ENCODE measurements around the gene ZBTB40. TPM values are rescaled to one million over a fixed set of nuclear protein-coding genes. Genes with fewer than 3 reads are reported as not detected.

Gene ZBTB40
- total RNA-seq, 1 experiment from 2014 or later, result 11.1 TPM

DNA sequence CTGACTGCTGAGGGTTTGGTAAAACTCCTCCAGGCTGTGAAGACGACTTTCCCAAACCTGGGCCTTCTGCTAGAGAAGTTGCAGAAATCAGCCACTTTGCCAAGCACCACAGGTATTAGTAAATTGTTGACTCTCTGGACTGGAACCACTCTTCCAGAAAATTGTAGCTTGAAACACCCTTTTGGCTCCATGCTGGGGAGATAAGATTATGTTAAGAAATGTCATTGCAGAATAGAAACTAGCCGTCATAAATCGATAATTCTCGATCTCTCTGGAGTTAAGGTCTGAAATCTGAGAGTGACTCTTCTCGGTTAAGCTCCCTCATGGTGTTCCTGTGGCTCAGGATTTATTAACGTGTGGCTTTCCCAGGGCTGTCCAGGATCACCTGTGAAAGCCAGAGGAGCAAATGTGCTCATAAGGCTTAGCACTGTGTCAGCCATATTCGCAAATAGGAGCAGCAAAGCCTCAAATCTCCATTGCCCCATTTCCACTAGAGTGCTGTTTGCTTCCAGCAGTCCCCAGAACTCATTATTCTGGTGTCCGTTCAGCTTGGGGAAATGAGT, 54.6 kb downstream of the ZBTB40 start:
- H3K9me2 ChIP-seq (replicated peaks; ENCODE audit: insufficient read depth, low read length), result no peaks in the 10 kb centered on the region
- no peaks in the 10 kb centered on the region for H3K9me3 ChIP-seq (ENCODE audit: low read length)
- H3K36me3 ChIP-seq (ENCODE audit: insufficient read depth, low read length), result peaks cover 5% of the 10 kb centered on the region; the same call in 1 of the 2 replicates

DNA sequence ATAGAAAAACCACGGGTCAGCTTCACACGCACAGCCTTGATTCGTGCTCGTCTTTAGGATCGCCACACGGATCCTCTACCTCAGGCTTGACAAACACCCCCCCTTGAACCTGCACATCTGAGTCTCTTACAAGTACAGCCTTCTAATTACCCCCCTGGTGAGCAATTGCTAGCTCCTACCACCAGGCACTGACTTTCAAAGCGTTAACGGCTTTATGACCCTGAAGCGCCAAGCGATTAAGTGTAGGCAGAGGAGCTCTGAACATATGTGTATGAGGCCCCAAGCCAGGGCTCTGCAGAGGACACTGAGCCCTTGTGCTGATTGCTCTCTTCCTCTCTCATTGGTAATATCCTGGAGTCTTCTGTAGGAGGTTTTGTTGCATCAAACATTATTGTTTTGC, 55.9 kb downstream of the ZBTB40 start:
- H3K27me3 ChIP-seq (ENCODE audit: low read length), result no peaks in the 10 kb centered on the region
- H3K4me1 ChIP-seq (ENCODE audit: low read length), result 0 out of 2 replicates have a peak, but pooled peaks cover 4% of the 10 kb centered on the region
- H3K4me3 ChIP-seq (ENCODE audit: low read length), result no peak overlapping the region
- no peaks in the 10 kb centered on the region for H3K9me3 ChIP-seq (ENCODE audit: low read length)
- H3K36me3 ChIP-seq (ENCODE audit: insufficient read depth, low read length), result peaks cover 10% of the 10 kb centered on the region; the same call in 1 of the 2 replicates
- no peaks in the 10 kb centered on the region for H4K20me1 ChIP-seq (ENCODE audit: insufficient read depth, low read depth, low read length)
- H3K9ac ChIP-seq (ENCODE audit: low read length), result no peak overlapping the region
- no peaks in the 10 kb centered on the region for H3K79me2 ChIP-seq (ENCODE audit: low read length)
- DNase-seq, result no peak
- no peak overlapping the region for H3K27ac ChIP-seq (ENCODE audit: low read length)
- no peak overlapping the region for H3K4me2 ChIP-seq (ENCODE audit: low read depth, low read length, poor library complexity, severe bottlenecking)
- H3K9me2 ChIP-seq (replicated peaks; ENCODE audit: insufficient read depth, low read length), result no peaks in the 10 kb centered on the region
- H2AFZ ChIP-seq (ENCODE audit: low read length), result no peak overlapping the region

More for the DNA sequence above, 54.6 kb downstream of the ZBTB40 start:
- no peak overlapping the region for H2AFZ ChIP-seq (ENCODE audit: low read length)
- H3K27me3 ChIP-seq (ENCODE audit: low read length), result no peaks in the 10 kb centered on the region
- H3K4me3 ChIP-seq (ENCODE audit: low read length), result no peak overlapping the region
- no peak overlapping the region for H3K4me2 ChIP-seq (ENCODE audit: low read depth, low read length, poor library complexity, severe bottlenecking)
- H3K4me1 ChIP-seq (ENCODE audit: low read length), result 0 out of 2 replicates have a peak, but pooled peaks cover 4% of the 10 kb centered on the region
- H3K27ac ChIP-seq (ENCODE audit: low read length), result no peak overlapping the region
- H3K9ac ChIP-seq (ENCODE audit: low read length), result no peak overlapping the region
- H3K79me2 ChIP-seq (ENCODE audit: low read length), result no peaks in the 10 kb centered on the region
- DNase-seq, result no peak
- no peaks in the 10 kb centered on the region for H4K20me1 ChIP-seq (ENCODE audit: insufficient read depth, low read depth, low read length)

DNA sequence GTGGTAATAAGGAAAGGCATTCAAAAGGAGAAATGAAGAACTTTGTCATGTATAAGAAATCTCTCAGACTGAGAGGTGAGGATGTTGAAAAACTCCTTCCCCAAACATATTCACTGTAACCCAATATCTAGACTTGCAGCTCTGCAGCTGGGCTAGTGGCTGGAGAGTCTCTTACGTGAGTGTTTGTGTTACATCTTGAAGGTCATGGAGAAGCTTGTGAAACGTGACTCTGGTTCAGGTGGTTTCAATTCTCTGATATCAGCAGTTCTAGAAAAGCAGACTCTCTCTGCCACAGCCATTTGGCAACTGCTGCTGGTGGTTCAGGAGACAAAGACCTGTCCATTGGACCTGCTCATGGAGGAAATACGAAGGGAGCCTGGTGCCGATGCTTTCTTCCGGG, 56.7 kb downstream of the ZBTB40 start:
- Histone ChIP-seq H2AFZ (ENCODE audit: low read length) (no peak overlapping the region), H3K36me3 (ENCODE audit: insufficient read depth, low read length) (peaks cover 10% of the 10 kb centered on the region; the same call in 1 of the 2 replicates), H3K79me2 (ENCODE audit: low read length) (no peaks in the 10 kb centered on the region), H3K9ac (ENCODE audit: low read length) (no peak overlapping the region), H3K9me3 (ENCODE audit: low read length) (no peaks in the 10 kb centered on the region), H3K4me3 (ENCODE audit: low read length) (no peak overlapping the region), H4K20me1 (ENCODE audit: insufficient read depth, low read depth, low read length) (no peaks in the 10 kb centered on the region), H3K4me1 (ENCODE audit: low read length) (0 out of 2 replicates have a peak, but pooled peaks cover 4% of the 10 kb centered on the region), H3K4me2 (ENCODE audit: low read depth, low read length, poor library complexity, severe bottlenecking) (no peak overlapping the region), H3K27ac (ENCODE audit: low read length) (no peak overlapping the region), H3K27me3 (ENCODE audit: low read length) (no peaks in the 10 kb centered on the region), H3K9me2 (replicated peaks; ENCODE audit: insufficient read depth, low read length) (no peaks in the 10 kb centered on the region)
- no peak for DNase-seq

DNA sequence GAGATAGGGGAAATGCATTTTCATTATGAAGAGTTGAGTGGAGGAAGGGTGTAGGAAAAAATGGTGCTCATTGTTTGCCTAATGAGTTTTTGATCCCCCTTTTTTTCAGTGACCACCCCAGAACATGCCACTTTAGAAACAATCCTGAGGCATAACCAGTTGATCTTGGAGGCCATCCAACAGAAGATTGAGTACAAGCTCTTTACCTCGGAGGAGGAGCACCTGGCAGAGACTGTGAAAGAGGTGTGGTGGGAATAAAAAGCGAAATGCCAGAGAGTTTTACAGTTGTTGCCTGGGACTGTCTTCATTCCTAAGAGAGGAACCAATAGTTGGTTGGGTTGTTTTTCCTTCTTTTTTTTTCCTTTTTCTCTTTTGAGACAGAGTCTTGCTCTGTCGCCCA, 57.3 kb downstream of the ZBTB40 start:
- no peak overlapping the region for H2AFZ ChIP-seq (ENCODE audit: low read length)
- no peak for DNase-seq
- no peaks in the 10 kb centered on the region for H3K9me3 ChIP-seq (ENCODE audit: low read length)
- no peaks in the 10 kb centered on the region for H3K27me3 ChIP-seq (ENCODE audit: low read length)
- no peaks in the 10 kb centered on the region for H4K20me1 ChIP-seq (ENCODE audit: insufficient read depth, low read depth, low read length)
- no peaks in the 10 kb centered on the region for H3K79me2 ChIP-seq (ENCODE audit: low read length)
- H3K36me3 ChIP-seq (ENCODE audit: insufficient read depth, low read length), result peaks cover 10% of the 10 kb centered on the region; the same call in 1 of the 2 replicates
- H3K9me2 ChIP-seq (replicated peaks; ENCODE audit: insufficient read depth, low read length), result no peaks in the 10 kb centered on the region
- H3K4me3 ChIP-seq (ENCODE audit: low read length), result no peak overlapping the region
- H3K4me1 ChIP-seq (ENCODE audit: low read length), result no peaks in the 10 kb centered on the region
- H3K4me2 ChIP-seq (ENCODE audit: low read depth, low read length, poor library complexity, severe bottlenecking), result no peak overlapping the region
- H3K9ac ChIP-seq (ENCODE audit: low read length), result no peak overlapping the region
- no peak overlapping the region for H3K27ac ChIP-seq (ENCODE audit: low read length)

DNA sequence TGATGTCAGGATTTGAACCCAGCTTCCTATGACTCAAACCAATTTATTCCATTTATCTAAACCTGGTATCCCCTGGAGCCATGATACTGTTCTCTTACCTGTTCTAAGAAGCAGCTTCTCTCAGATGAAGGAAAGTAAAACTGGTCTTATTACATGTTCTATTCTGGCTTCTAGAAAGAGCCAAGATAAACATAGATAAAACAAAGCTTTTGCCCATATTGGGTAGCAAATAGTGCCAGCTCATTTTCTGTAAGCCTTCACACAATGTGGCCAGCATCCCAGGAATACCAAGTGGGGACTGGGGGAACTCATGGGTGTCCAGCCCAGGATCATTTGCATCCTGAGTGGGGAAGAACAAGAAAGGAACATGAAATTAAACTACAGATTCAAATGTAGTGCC, 58.2 kb downstream of the ZBTB40 start:
- no peaks in the 10 kb centered on the region for H3K9me2 ChIP-seq (replicated peaks; ENCODE audit: insufficient read depth, low read length)
- no peaks in the 10 kb centered on the region for H3K4me1 ChIP-seq (ENCODE audit: low read length)
- no peaks in the 10 kb centered on the region for H3K79me2 ChIP-seq (ENCODE audit: low read length)
- no peak overlapping the region for H3K4me2 ChIP-seq (ENCODE audit: low read depth, low read length, poor library complexity, severe bottlenecking)
- no peak overlapping the region for H3K27ac ChIP-seq (ENCODE audit: low read length)
- peaks cover 10% of the 10 kb centered on the region; the same call in 1 of the 2 replicates for H3K36me3 ChIP-seq (ENCODE audit: insufficient read depth, low read length)
- H3K9me3 ChIP-seq (ENCODE audit: low read length), result no peaks in the 10 kb centered on the region
- H2AFZ ChIP-seq (ENCODE audit: low read length), result no peak overlapping the region
- no peaks in the 10 kb centered on the region for H4K20me1 ChIP-seq (ENCODE audit: insufficient read depth, low read depth, low read length)
- no peak for DNase-seq
- no peak overlapping the region for H3K4me3 ChIP-seq (ENCODE audit: low read length)
- H3K9ac ChIP-seq (ENCODE audit: low read length), result no peak overlapping the region
- H3K27me3 ChIP-seq (ENCODE audit: low read length), result no peaks in the 10 kb centered on the region

DNA sequence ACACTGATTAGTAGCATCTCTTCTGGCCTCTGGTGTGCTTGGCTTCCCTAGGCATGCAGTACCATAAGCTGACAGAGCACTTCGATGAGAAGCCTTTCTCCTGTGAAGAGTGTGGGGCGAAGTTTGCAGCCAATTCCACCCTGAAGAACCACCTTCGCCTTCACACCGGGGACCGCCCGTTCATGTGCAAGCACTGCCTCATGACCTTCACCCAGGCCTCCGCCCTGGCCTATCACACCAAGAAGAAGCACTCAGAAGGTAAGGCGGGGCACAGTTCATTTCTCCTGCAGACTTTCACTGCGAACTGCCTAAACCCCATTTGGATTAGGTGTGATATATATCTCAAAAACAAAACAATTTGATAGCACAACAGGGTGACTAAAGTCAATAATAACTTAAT, 61.2 kb downstream of the ZBTB40 start:
- no peaks in the 10 kb centered on the region for H4K20me1 ChIP-seq (ENCODE audit: insufficient read depth, low read depth, low read length)
- H3K4me2 ChIP-seq (ENCODE audit: low read depth, low read length, poor library complexity, severe bottlenecking), result no peak overlapping the region
- H3K9me3 ChIP-seq (ENCODE audit: low read length), result no peaks in the 10 kb centered on the region
- no peaks in the 10 kb centered on the region for H3K4me1 ChIP-seq (ENCODE audit: low read length)
- no peak overlapping the region for H3K27ac ChIP-seq (ENCODE audit: low read length)
- H3K36me3 ChIP-seq (ENCODE audit: insufficient read depth, low read length), result peaks cover 10% of the 10 kb centered on the region; the same call in 1 of the 2 replicates
- H2AFZ ChIP-seq (ENCODE audit: low read length), result no peak overlapping the region
- no peak overlapping the region for H3K9ac ChIP-seq (ENCODE audit: low read length)
- H3K27me3 ChIP-seq (ENCODE audit: low read length), result no peaks in the 10 kb centered on the region
- no peaks in the 10 kb centered on the region for H3K79me2 ChIP-seq (ENCODE audit: low read length)
- no peaks in the 10 kb centered on the region for H3K9me2 ChIP-seq (replicated peaks; ENCODE audit: insufficient read depth, low read length)
- no peak overlapping the region for H3K4me3 ChIP-seq (ENCODE audit: low read length)
- DNase-seq, result no peak

DNA sequence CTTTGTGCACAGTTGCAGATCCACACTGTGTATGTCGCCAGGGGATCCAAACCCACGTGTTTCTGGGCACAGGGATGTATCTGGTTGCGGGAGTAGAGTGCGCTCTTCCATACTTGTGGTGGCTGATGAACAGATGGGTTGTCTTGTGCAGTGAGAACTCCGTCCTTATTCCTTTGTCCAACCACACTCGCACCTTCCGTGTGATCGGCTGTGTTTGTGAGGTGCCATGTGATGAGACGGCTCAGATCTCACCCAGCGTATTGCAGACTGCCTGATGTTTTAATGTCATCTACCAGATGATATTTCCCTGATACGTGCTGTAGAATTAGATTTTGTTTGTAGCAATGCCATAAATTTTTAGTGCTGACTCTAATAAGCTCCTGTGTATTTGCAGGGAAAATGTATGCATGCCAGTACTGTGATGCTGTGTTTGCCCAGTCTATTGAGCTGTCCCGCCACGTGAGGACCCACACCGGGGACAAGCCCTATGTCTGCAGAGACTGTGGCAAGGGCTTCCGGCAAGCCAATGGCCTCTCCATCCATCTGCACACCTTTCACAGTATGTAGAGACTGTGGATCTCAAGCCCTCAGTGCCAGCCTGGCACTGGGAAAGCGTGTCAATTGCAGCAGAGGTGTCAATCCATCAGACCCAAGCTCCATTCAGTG, 65.4 kb downstream of the ZBTB40 start:
- Histone ChIP-seq H3K4me3 (ENCODE audit: low read length) (no peak overlapping the region), H3K9ac (ENCODE audit: low read length) (no peak overlapping the region), H3K9me2 (replicated peaks; ENCODE audit: insufficient read depth, low read length) (no peaks in the 10 kb centered on the region), H4K20me1 (ENCODE audit: insufficient read depth, low read depth, low read length) (no peaks in the 10 kb centered on the region), H3K9me3 (ENCODE audit: low read length) (no peaks in the 10 kb centered on the region), H3K27ac (ENCODE audit: low read length) (no peak overlapping the region), H3K79me2 (ENCODE audit: low read length) (no peaks in the 10 kb centered on the region), H3K4me1 (ENCODE audit: low read length) (no peaks in the 10 kb centered on the region), H3K27me3 (ENCODE audit: low read length) (no peaks in the 10 kb centered on the region), H3K4me2 (ENCODE audit: low read depth, low read length, poor library complexity, severe bottlenecking) (no peak overlapping the region), H3K36me3 (ENCODE audit: insufficient read depth, low read length) (peaks cover 9% of the 10 kb centered on the region; the same call in 1 of the 2 replicates), H2AFZ (ENCODE audit: low read length) (no peak overlapping the region)
- DNase-seq, result no peak

DNA sequence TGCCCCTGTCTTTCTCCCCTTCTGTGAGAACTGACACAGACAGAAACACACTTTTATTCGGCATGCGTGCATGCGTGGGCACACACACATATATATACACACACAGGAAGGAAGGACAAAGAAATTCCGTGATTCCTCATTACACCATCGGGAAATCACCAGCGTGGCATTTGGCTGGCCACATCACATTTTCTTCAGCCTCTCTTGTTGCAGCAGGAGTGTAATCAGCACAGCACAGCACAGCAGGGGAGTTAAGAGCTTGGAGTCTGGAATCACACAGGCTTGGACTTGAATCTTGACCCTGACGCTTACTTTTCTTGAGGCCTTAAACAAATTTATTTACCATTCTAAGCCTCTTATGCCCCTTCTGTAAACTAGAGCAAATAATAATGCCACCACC, 66.3 kb downstream of the ZBTB40 start:
- Histone ChIP-seq H3K4me1 (ENCODE audit: low read length) (no peaks in the 10 kb centered on the region), H3K9ac (ENCODE audit: low read length) (no peak overlapping the region), H3K9me3 (ENCODE audit: low read length) (no peaks in the 10 kb centered on the region), H4K20me1 (ENCODE audit: insufficient read depth, low read depth, low read length) (no peaks in the 10 kb centered on the region), H2AFZ (ENCODE audit: low read length) (no peak overlapping the region), H3K36me3 (ENCODE audit: insufficient read depth, low read length) (peaks cover 6% of the 10 kb centered on the region; the same call in 1 of the 2 replicates), H3K4me2 (ENCODE audit: low read depth, low read length, poor library complexity, severe bottlenecking) (no peak overlapping the region), H3K27me3 (ENCODE audit: low read length) (no peaks in the 10 kb centered on the region), H3K79me2 (ENCODE audit: low read length) (no peaks in the 10 kb centered on the region), H3K27ac (ENCODE audit: low read length) (no peak overlapping the region), H3K9me2 (replicated peaks; ENCODE audit: insufficient read depth, low read length) (no peaks in the 10 kb centered on the region), H3K4me3 (ENCODE audit: low read length) (no peak overlapping the region)
- no peak for DNase-seq
